ENCODE measurements around the gene TMEM208. TPM values are rescaled to one million over a fixed set of nuclear protein-coding genes. Genes with fewer than 3 reads are reported as not detected.

Gene TMEM208
- polyA plus RNA-seq, 2 of the 4 experiments (the other 2 are of a cell fraction) = 73.5 to 114 TPM

- CTCF ChIA-PET = interaction anchor here (0.8 to 10.5 kb wide), 10 partner anchors 9 to 256 kb away, joined by 3 to 105 read pairs (median 4); partner anchors contain the start of genes B3GNT9, CES3, E2F4 and ELMO3
- FAIRE-seq (no peak), ATAC-seq (peak in 1 of 2 experiments; percentile 1; a peak in 1 of 6 replicates), DNase-seq (ENCODE audit: low read depth in 1 of 2, low spot score in 1 of 2) (no peak)
- Histone ChIP-seq H3K4me1 (peaks cover 25% of the 10 kb centered on the region), H3K4me3 (no peak overlapping the region), H3K27ac (no peak overlapping the region), H3K4me2 (no peak overlapping the region), H3K9me3 (no peaks in the 10 kb centered on the region)
- TF ChIP-seq ATOH8 (CRISPR knock-in tag; IDR thresholded peaks at IDR 0.05; ENCODE audit: low read depth) (no peak), GATA3 (IDR thresholded peaks at IDR 0.05; ENCODE audit: borderline replicate concordance) (no peak)
- POLR2A ChIA-PET = interaction anchor here (3.7 kb wide), 1 partner anchor 17 kb away, joined by 11 read pairs; the partner anchor contains the start of gene TMEM208
- WGBS (ENCODE audit: missing lambda C conversion rate) = 84% methylated on average over 8 of the region's 8 CpGs
Observed at GRCh38 chr16:67209565-67209964, 17.4 kb upstream of the TMEM208 start.

GRCh38 chr16:67210069-67210937 lies 16.6 kb upstream of the TMEM208 start:
- Histone ChIP-seq H3K4me3 (no peak overlapping the region), H3K27ac (no peak overlapping the region), H3K4me1 (peaks cover 25% of the 10 kb centered on the region), H3K4me2 (no peak overlapping the region), H3K9me3 (no peaks in the 10 kb centered on the region)
- DNase-seq (ENCODE audit: low read depth in 1 of 2, low spot score in 1 of 2) (no peak), ATAC-seq (peak; percentile 10 to 18; a peak in 4 of 6 replicates), FAIRE-seq (no peak)
- POLR2A ChIA-PET = interaction anchor here (3.7 kb wide), 1 partner anchor 17 kb away, joined by 11 read pairs; the partner anchor contains the start of gene TMEM208
- TF ChIP-seq KDM1A (IDR thresholded peaks at IDR 0.05; ENCODE audit: low read depth) (no peak), POLR2AphosphoS2 (conservative IDR thresholded peaks at IDR 0.05; ENCODE audit: low read length) (0 out of 2 replicates have a peak, but pooled peaks have one; percentile 41)
- WGBS (ENCODE audit: missing lambda C conversion rate) = 89% methylated on average over 17 of the region's 25 CpGs
- CTCF ChIA-PET = interaction anchor here (0.9 to 10.5 kb wide), 9 partner anchors 8 to 271 kb away, joined by 3 to 105 read pairs (median 4); partner anchors contain the start of genes ATP6V0D1, B3GNT9, E2F4 and ELMO3

- POLR2A ChIA-PET = interaction anchor here (3.7 kb wide), 1 partner anchor 15 kb away, joined by 11 read pairs; the partner anchor contains the start of gene TMEM208
- no peak overlapping the region for H3K4me2 ChIP-seq
- no peak overlapping the region for H3K4me3 ChIP-seq
- ATAC-seq = no peak
- H3K9me3 ChIP-seq = no peaks in the 10 kb centered on the region
- WGBS (ENCODE audit: missing lambda C conversion rate) = 69% methylated on average over 7 of the region's 7 CpGs
- FAIRE-seq = no peak
- DNase-seq (ENCODE audit: low read depth in 1 of 2, low spot score in 1 of 2) = no peak
- peaks cover 23% of the 10 kb centered on the region for H3K4me1 ChIP-seq
- no peak overlapping the region for H3K27ac ChIP-seq
- CTCF ChIA-PET = interaction anchor here (0.8 to 10.5 kb wide), 7 partner anchors 9 to 56 kb away, joined by 3 to 105 read pairs (median 4); partner anchors contain the start of genes E2F4, ELMO3 and TMEM208
- no peak for TF ChIP-seq MAZ (IDR thresholded peaks at IDR 0.05; ENCODE audit: borderline replicate concordance, low read depth, low read length)
- no peak for TF ChIP-seq POLR2A (IDR thresholded peaks at IDR 0.05; ENCODE audit: low read length)
- TF ChIP-seq NPAS2 (CRISPR knock-in tag; IDR thresholded peaks at IDR 0.05; ENCODE audit: borderline replicate concordance) = no peak
- TF ChIP-seq SREBF2 (IDR thresholded peaks at IDR 0.05) = no peak
- TF ChIP-seq CHD4 (IDR thresholded peaks at IDR 0.05; ENCODE audit: borderline replicate concordance) = no peak
- no peak for TF ChIP-seq MAX (IDR thresholded peaks at IDR 0.05)
- TF ChIP-seq TP53 (CRISPR knock-in tag; IDR thresholded peaks at IDR 0.05) = no peak
- no peak for TF ChIP-seq ZSCAN20 (CRISPR knock-in tag; IDR thresholded peaks at IDR 0.05)
- TF ChIP-seq EHF (CRISPR knock-in tag; IDR thresholded peaks at IDR 0.05) = no peak
- no peak for TF ChIP-seq PBX3 (IDR thresholded peaks at IDR 0.05)
- no peak for TF ChIP-seq ELK1 (IDR thresholded peaks at IDR 0.05; ENCODE audit: low read depth, low read length)
- TF ChIP-seq USF2 (IDR thresholded peaks at IDR 0.05) = no peak
- TF ChIP-seq CEBPB (IDR thresholded peaks at IDR 0.05) = no peak
- no peak for TF ChIP-seq RNF2 (IDR thresholded peaks at IDR 0.05; ENCODE audit: borderline replicate concordance, low read depth)
- TF ChIP-seq ZFP36 (IDR thresholded peaks at IDR 0.05; ENCODE audit: borderline replicate concordance, partially characterized antibody) = no peak
- TF ChIP-seq CTCF (IDR thresholded peaks at IDR 0.05) = no peak
- no peak for TF ChIP-seq CBX2 (IDR thresholded peaks at IDR 0.05; ENCODE audit: borderline replicate concordance, low read depth)
- TF ChIP-seq POLR2AphosphoS2 (conservative IDR thresholded peaks at IDR 0.05; ENCODE audit: low read length) = no peak
Observed at GRCh38 chr16:67211674-67212073, 15.3 kb upstream of the TMEM208 start.

Measured in A549 (cell line).